Neural crest cell (in vitro differentiated cells): Measurements from ENCODE around the gene UBE3C. TPM values are rescaled to one million over a fixed set of nuclear protein-coding genes. Genes with fewer than 3 reads are reported as not detected.

ENCODE experiments used
- DNase-seq: peaks from one replicate; pipeline ENCODE4 v3.0.0; 2021; ENCODE audit warnings: low read depth, mixed read lengths, low spot score
- H3K27ac Mint-ChIP-seq: one replicate; pipeline ENCODE4 v1.8.0; 2021; ENCODE audit warnings: mild to moderate bottlenecking, mixed read lengths; ENCODE audit not compliant: unreplicated experiment
- H3K27me3 Mint-ChIP-seq: 2 replicates; pipeline ENCODE4 v1.8.0; 2021; ENCODE audit warnings: low read depth, mild to moderate bottlenecking, mixed read lengths
- H3K36me3 Mint-ChIP-seq: 2 replicates; pipeline ENCODE4 v1.8.0; 2021; ENCODE audit warnings: low read depth, mild to moderate bottlenecking, mixed read lengths
- H3K4me1 Mint-ChIP-seq: 2 replicates; pipeline ENCODE4 v1.8.0; 2021; ENCODE audit warnings: mixed read lengths
- H3K4me3 Mint-ChIP-seq: one replicate; pipeline ENCODE4 v1.8.0; 2021; ENCODE audit warnings: mild to moderate bottlenecking, mixed read lengths
- H3K9me3 Mint-ChIP-seq: 2 replicates; pipeline ENCODE4 v1.8.0; 2021; ENCODE audit warnings: mixed read lengths
- total RNA-seq: library from RNA; stranded (reverse); gene quantifications from 2 replicates; pipeline ENCODE4 v1.2.1, GENCODE V29; 2021
- TF ChIP-seq, protein P1 (sequence below): fragments of 200-600 bp; sonication (generic); conservative IDR thresholded peaks from 2 replicates; pipeline ENCODE4 v1.5.0; 2021; ENCODE audit warnings: antibody characterized with exemption, mild to moderate bottlenecking

Gene UBE3C
- total RNA-seq, 1 donor from 2014 or later = 46.8 TPM

DNA sequence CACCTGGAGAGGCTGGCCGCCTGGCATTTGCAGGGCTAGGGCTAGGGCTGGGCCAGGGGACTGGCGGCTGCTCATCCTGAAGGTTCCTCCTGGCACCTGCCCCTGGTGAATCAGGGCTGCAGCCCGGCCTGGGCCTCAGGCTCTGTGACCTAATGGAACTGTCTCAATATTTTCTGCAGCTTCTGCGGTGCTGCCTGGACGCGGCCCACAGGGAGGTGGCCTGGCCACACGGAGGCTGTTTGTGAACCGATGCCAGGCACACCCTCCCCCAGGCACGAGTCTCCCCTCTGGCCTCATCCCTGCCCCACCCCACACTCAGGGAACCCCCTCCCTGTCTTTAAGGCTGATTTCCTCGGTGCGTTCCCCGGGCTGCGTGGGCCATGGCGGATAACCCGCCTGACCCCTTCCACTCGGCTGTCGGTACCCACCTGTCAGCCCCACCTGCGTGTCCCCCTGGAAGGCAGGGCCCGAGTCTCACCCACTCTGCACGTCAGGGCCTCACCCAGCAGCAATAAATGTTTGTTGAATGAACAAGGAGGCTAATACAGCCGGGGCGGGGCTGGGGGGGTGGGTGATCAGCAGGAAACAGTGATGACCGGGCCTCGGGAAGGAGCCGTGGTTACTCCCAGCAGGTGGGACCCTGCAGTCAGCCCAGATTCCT, 143.5 kb downstream of the UBE3C start:
- Mint-ChIP-seq H3K9me3 (no peaks in the 10 kb centered on the region), H3K36me3 (no peaks in the 10 kb centered on the region), H3K27me3 (no peaks in the 10 kb centered on the region), H3K4me1 (no peaks in the 10 kb centered on the region), H3K27ac (no peak overlapping the region), H3K4me3 (no peak overlapping the region)
- DNase-seq = no peak
- TF ChIP-seq, protein P1, sequence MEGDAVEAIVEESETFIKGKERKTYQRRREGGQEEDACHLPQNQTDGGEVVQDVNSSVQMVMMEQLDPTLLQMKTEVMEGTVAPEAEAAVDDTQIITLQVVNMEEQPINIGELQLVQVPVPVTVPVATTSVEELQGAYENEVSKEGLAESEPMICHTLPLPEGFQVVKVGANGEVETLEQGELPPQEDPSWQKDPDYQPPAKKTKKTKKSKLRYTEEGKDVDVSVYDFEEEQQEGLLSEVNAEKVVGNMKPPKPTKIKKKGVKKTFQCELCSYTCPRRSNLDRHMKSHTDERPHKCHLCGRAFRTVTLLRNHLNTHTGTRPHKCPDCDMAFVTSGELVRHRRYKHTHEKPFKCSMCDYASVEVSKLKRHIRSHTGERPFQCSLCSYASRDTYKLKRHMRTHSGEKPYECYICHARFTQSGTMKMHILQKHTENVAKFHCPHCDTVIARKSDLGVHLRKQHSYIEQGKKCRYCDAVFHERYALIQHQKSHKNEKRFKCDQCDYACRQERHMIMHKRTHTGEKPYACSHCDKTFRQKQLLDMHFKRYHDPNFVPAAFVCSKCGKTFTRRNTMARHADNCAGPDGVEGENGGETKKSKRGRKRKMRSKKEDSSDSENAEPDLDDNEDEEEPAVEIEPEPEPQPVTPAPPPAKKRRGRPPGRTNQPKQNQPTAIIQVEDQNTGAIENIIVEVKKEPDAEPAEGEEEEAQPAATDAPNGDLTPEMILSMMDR = no peak

DNA sequence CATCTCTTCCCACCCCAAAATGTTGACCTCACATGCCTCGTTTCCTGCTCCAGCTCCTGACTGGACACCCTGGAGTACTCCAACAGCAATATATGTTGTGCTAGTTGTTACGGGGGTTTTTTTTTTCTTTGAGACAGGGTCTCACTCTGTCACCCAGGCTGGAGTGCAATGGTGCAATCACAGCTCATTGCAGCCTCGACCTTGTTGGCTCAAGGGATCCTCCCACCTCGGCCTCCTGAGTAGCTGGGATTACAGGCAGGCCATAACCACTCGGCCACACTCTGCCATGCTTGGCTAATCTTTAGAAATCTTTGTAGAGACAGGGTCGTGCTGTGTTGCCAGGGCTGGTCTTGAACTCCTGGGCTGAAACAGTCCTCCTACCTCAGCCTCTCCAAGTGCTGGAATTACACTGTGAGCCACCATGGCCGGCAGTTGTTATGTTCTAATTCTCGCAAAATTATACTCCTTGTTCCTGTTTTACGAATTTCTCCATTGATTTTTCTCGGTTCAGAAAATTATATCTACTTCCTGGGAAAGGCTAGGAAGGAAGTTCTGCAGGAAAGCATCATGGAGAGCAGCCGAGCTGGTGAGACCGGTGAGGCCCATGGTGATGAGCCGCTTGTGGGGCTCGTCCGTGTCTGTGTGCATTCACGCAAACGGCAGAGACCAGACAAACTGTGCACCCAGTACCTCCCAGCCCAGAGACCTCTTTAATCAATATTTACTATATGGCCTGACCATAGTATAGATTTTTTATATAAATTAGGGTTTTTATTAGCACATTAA, 145.7 kb downstream of the UBE3C start:
- Mint-ChIP-seq H3K9me3 (no peaks in the 10 kb centered on the region), H3K4me1 (peaks cover 4% of the 10 kb centered on the region), H3K27me3 (no peaks in the 10 kb centered on the region), H3K36me3 (no peaks in the 10 kb centered on the region), H3K27ac (no peak overlapping the region), H3K4me3 (no peak overlapping the region)
- TF ChIP-seq, protein P1 = no peak
- no peak for DNase-seq

DNA sequence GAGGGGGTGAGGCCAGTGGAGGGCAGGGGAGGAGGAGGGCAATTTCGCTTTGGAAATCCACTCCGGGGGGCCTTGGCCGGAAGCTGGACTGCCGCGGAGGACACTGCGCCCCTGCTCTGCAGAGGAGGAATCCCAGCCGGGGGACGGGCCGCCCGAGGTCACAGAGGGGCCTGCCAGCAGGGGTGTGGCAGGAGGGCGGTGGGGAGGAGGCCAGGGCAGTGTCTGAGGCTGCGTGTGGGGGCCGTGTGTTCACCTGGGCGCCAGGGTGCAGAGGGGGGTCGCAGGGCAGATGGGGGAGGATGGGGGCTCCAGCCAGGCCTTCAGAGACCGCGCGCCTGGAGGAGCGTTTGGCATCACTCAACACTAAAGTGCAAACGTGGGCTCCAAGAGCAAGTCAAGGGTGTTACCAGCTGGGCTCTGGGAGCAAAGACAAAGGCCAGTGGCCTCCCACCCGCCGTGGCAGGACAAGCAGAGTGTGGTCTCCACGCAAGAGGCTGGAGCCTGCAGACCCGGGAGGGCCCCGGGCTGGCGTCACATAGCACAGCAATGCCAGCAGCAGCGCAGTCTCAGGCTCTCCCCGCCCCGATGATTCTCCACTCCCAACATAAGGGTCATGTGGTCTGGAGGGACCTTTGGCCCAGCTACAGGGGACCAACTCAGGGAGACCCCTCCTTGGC, 152.8 kb downstream of the UBE3C start:
- Mint-ChIP-seq H3K4me3 (no peak overlapping the region), H3K4me1 (peaks cover 9% of the 10 kb centered on the region), H3K27ac (no peak overlapping the region), H3K27me3 (no peaks in the 10 kb centered on the region), H3K9me3 (no peaks in the 10 kb centered on the region), H3K36me3 (no peaks in the 10 kb centered on the region)
- no peak for DNase-seq
- TF ChIP-seq, protein P1 = no peak

DNA sequence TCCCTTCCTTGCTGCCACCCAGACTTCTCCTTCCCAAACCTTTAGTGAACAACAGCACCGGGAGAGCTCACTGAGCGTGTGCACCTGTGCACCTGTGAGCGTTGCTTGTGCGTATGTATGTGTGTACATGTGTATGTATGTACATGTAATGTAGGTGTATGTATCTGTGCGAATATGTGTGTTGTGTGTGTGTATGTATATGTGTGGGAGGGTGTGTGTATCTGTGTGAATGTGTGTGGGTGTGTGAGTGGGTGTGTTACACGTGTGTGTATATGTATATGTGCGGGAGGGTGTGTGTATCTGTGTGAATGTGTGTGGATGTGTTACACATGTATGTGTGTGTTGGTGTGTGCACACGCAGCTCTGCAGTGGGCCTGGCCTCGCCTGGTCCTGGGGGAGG, 153.5 kb downstream of the UBE3C start:
- TF ChIP-seq, protein P1 = no peak
- Mint-ChIP-seq H3K27ac (no peak overlapping the region), H3K36me3 (no peaks in the 10 kb centered on the region)

DNA sequence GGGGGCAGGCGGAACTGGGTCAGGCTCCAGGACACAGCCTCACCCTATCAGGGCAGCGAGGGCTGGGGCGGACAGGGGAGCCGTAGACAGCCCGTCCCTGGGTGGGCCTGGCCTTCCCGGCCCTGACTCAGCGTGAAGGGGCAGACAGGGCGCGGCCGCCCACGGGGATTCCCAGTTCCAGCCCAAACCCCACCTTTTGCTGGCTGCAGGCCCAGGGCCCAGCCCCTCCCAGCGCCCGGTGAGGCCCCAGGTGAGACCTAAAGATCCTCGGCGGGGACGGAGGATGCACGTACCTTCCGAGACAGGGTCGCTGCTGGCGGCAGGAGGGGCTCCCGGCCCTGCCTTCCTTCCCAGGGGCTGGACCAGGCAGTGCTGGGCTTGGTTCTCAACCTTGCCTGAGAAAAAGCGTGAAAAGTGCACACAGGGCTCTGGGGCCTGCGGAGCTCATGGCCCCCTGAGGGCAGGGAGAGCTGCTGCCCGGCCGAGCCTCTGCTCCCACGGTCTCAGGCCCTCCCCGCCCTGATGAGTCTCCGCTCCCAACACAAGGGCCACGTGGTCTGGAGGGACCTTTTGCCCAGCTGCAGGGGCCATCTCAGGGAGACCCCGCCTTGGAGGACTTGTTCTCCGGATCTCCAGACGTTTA, 154.2 kb downstream of the UBE3C start:
- Mint-ChIP-seq H3K4me3 (no peak overlapping the region), H3K36me3 (no peaks in the 10 kb centered on the region), H3K4me1 (peaks cover 11% of the 10 kb centered on the region), H3K9me3 (no peaks in the 10 kb centered on the region), H3K27me3 (no peaks in the 10 kb centered on the region), H3K27ac (no peak overlapping the region)
- no peak for DNase-seq
- TF ChIP-seq, protein P1 = no peak

More for the DNA sequence above, 153.5 kb downstream of the UBE3C start:
- Mint-ChIP-seq H3K4me1 (peaks cover 9% of the 10 kb centered on the region), H3K9me3 (no peaks in the 10 kb centered on the region), H3K27me3 (no peaks in the 10 kb centered on the region), H3K4me3 (no peak overlapping the region)
- DNase-seq = no peak
